C4-2B (cell line): ENCODE results near the gene C2CD2.

ENCODE experiments used
- CTCF ChIP-seq: fragments of 450-650 bp; conservative IDR thresholded peaks from 2 replicates; pipeline ENCODE4 v1.5.1; 2017; ENCODE audit warnings: mild to moderate bottlenecking
- ZFX ChIP-seq: fragments of 450-650 bp; IDR thresholded peaks from 2 replicates; pipeline ENCODE4 v1.6.1; 2017

GRCh38 chr21:41970106-41970391 is 16.2 kb upstream of the C2CD2 start:
- TF ChIP-seq CTCF (no peak), ZFX (no peak)
